HCT116 (cell line): Measurements from ENCODE around the gene KCMF1. TPM values are rescaled to one million over a fixed set of nuclear protein-coding genes. Genes with fewer than 3 reads are reported as not detected.

Source experiments
- ATAC-seq: fragments of 200-7000 bp; cut with Tn5 transposase; 2 replicates; pipeline ENCODE4 v1.9.1; 2020; ENCODE audit warnings: mild to moderate bottlenecking, moderate library complexity
- BruUV-seq: library from RNA; stranded (reverse); fragments of 400-500 nt; replicated peaks from 2 replicates; lab custom pipeline; 2021; lab: Mats Ljungman, UMichigan
- CTCF ChIA-PET: fragments of 300-600 bp; sonication (Branson Sonifier 250); formaldehyde crosslinking; loops from one replicate; lab custom pipeline; 2021; ENCODE audit warnings: antibody characterized with exemption; lab: Charles Lee
- POLR2A ChIA-PET: fragments of 300-600, 350-600 bp; sonication (Branson Sonifier 250); formaldehyde crosslinking; loops from one replicate; lab custom pipeline; 2021; ENCODE audit warnings: antibody characterized with exemption; lab: Charles Lee
- RAD21 ChIA-PET, 2 experiments: fragments of 300-600 bp; sonication (Branson Sonifier 250); formaldehyde crosslinking; loops; one replicate each; lab custom pipeline; 2023; ENCODE audit warnings: low total read pairs in 2 of 2; ENCODE audit not compliant: uncharacterized antibody in 2 of 2, unreplicated experiment in 2 of 2, low non-redundant PET in 1 of 2; lab: Charles Lee
- DNase-seq: peaks from one replicate; pipeline ENCODE4 v3.0.0-alpha.2; 2010; ENCODE audit warnings: low read depth, low spot score
- H2AFZ ChIP-seq: fragments of 200-600 bp; shearing (Covaris generic), sonication (generic); 2 replicates; pipeline ENCODE4 v1.6.1; 2017; ENCODE audit warnings: low read depth, mixed run types, mixed read lengths, antibody characterized with exemption, low read length; ENCODE audit not compliant: poor library complexity, severe bottlenecking
- H3K27ac ChIP-seq: 2 replicates; pipeline ENCODE4 v1.5.1; 2012; ENCODE audit warnings: low read depth, low read length
- H3K27me3 ChIP-seq: fragments of 200-600 bp; sonication (generic); 2 replicates; pipeline ENCODE4 v1.6.1; 2016; ENCODE audit warnings: mixed run types, low read length, mixed read lengths; ENCODE audit not compliant: insufficient read depth
- H3K36me3 ChIP-seq, 2 experiments: fragments of 200-500 bp in 1 of 2; fragments of 200-600 bp in 1 of 2; sonication (Bioruptor generic) in 1 of 2; sonication (generic) in 1 of 2; 2 replicates each; pipeline versions ENCODE4 v1.5.1 to v1.6.1; 2014 to 2016; ENCODE audit warnings: low read length in 2 of 2, inconsistent platforms in 1 of 2, mixed read lengths in 1 of 2, mixed run types in 1 of 2; ENCODE audit not compliant: insufficient read depth in 2 of 2, control insufficient read depth in 1 of 2
- H3K4me1 ChIP-seq, 2 experiments: fragments of 200-600 bp in 1 of 2; sonication (generic) in 1 of 2; 2 replicates each; pipeline versions ENCODE4 v1.5.1 to v1.6.1; 2012 to 2017; ENCODE audit warnings: low read length in 2 of 2, inconsistent platforms in 1 of 2, mild to moderate bottlenecking in 1 of 2, mixed read lengths in 1 of 2, mixed run types in 1 of 2, moderate library complexity in 1 of 2; ENCODE audit not compliant: insufficient read depth in 2 of 2, control insufficient read depth in 1 of 2
- H3K4me2 ChIP-seq: fragments of 200-600 bp; sonication (generic); 2 replicates; pipeline ENCODE4 v1.6.1; 2017; ENCODE audit warnings: mixed run types, low read length, mixed read lengths
- H3K4me3 ChIP-seq, 2 experiments: fragments of 200-600 bp in 1 of 2; sonication (generic) in 1 of 2; replicated peaks in 1 of 2; 2 replicates each; pipeline ENCODE4 v1.5.1; 2011 to 2016; ENCODE audit warnings: low read length in 2 of 2, control low read depth in 1 of 2, low read depth in 1 of 2, mild to moderate bottlenecking in 1 of 2, mixed read lengths in 1 of 2, mixed run types in 1 of 2
- H3K79me2 ChIP-seq: fragments of 200-600 bp; sonication (generic); 2 replicates; pipeline ENCODE4 v1.6.1; 2017; ENCODE audit warnings: mild to moderate bottlenecking, mixed run types, low read length, moderate library complexity, mixed read lengths; ENCODE audit not compliant: insufficient read depth
- H3K9ac ChIP-seq: fragments of 200-600 bp; sonication (generic); 2 replicates; pipeline ENCODE4 v1.6.1; 2016; ENCODE audit warnings: low read length, mixed read lengths
- H3K9me2 ChIP-seq: fragments of 200-600 bp; sonication (generic), shearing (Covaris generic); 2 replicates; pipeline ENCODE4 v1.6.1; 2017; ENCODE audit warnings: mixed run types, mild to moderate bottlenecking, moderate library complexity; ENCODE audit not compliant: insufficient read depth
- H3K9me3 ChIP-seq, 2 experiments: fragments of 200-500 bp in 1 of 2; fragments of 200-600 bp in 1 of 2; sonication (Bioruptor generic) in 1 of 2; sonication (generic) in 1 of 2; 2 replicates each; pipeline ENCODE4 v1.6.1; 2014 to 2017; ENCODE audit warnings: low read length in 2 of 2, mixed read lengths in 2 of 2, inconsistent platforms in 1 of 2, low read depth in 1 of 2, mild to moderate bottlenecking in 1 of 2, mixed run types in 1 of 2, moderate library complexity in 1 of 2; ENCODE audit not compliant: control insufficient read depth in 1 of 2, insufficient read depth in 1 of 2
- H4K20me1 ChIP-seq: fragments of 200-600 bp; sonication (generic), shearing (Covaris generic); 2 replicates; pipeline ENCODE4 v1.6.1; 2017; ENCODE audit warnings: mixed run types, mild to moderate bottlenecking, moderate library complexity; ENCODE audit not compliant: insufficient read depth
- CBX3 ChIP-seq: IDR thresholded peaks from 2 replicates; pipeline ENCODE4 v1.6.1; 2012; ENCODE audit warnings: low read depth
- CEBPB ChIP-seq: IDR thresholded peaks from 2 replicates; pipeline ENCODE4 v1.6.1; 2012; ENCODE audit warnings: low read depth
- EGR1 ChIP-seq: IDR thresholded peaks from 2 replicates; pipeline ENCODE4 v1.6.1; 2012; ENCODE audit warnings: low read depth
- ELF1 ChIP-seq: IDR thresholded peaks from 2 replicates; pipeline ENCODE4 v1.6.1; 2012; ENCODE audit warnings: low read depth, borderline replicate concordance
- EZH2 ChIP-seq: fragments of 200-600 bp; sonication (generic); IDR thresholded peaks from 2 replicates; pipeline ENCODE4 v1.6.1; 2017; ENCODE audit warnings: antibody characterized with exemption, mixed run types
- EZH2phosphoT487 ChIP-seq: fragments of 200-600 bp; IDR thresholded peaks from 2 replicates; pipeline ENCODE4 v1.6.1; 2018; ENCODE audit warnings: antibody characterized with exemption, borderline replicate concordance
- JUND ChIP-seq: IDR thresholded peaks from 2 replicates; pipeline ENCODE4 v1.6.1; 2012
- POLR2A ChIP-seq: IDR thresholded peaks from 2 replicates; pipeline ENCODE4 v1.7.0; 2011; ENCODE audit warnings: borderline replicate concordance; ENCODE audit not compliant: insufficient read depth, insufficient read length; ENCODE audit errors: extremely low read depth
- POLR2AphosphoS5 ChIP-seq: IDR thresholded peaks from 2 replicates; pipeline ENCODE4 v1.6.1; 2011; ENCODE audit warnings: mild to moderate bottlenecking, low read depth, low read length, moderate library complexity
- RAD21 ChIP-seq: IDR thresholded peaks from 2 replicates; pipeline ENCODE4 v1.6.1; 2012; ENCODE audit warnings: low read depth, mild to moderate bottlenecking
- SIN3A ChIP-seq: IDR thresholded peaks from 2 replicates; pipeline ENCODE4 v1.6.1; 2012; ENCODE audit warnings: low read depth
- SP1 ChIP-seq: IDR thresholded peaks from 2 replicates; pipeline ENCODE4 v1.6.1; 2012; ENCODE audit warnings: low read depth
- SRF ChIP-seq: IDR thresholded peaks from 2 replicates; pipeline ENCODE4 v1.6.1; 2012; ENCODE audit warnings: low read depth
- TCF7L2 ChIP-seq: IDR thresholded peaks from 2 replicates; pipeline ENCODE4 v1.7.0; 2011; ENCODE audit warnings: borderline replicate concordance, inconsistent platforms; ENCODE audit not compliant: insufficient read depth, insufficient read length; ENCODE audit errors: extremely low read depth
- ZFX ChIP-seq: fragments of 450-650 bp; IDR thresholded peaks from 2 replicates; pipeline ENCODE4 v1.6.1; 2017
- intact Hi-C: fragments of 100-400 bp; cut with micrococcal nuclease; formaldehyde crosslinking; loops from 2 replicates; pipeline ENCODE4 v1.10.0; 2022
- total RNA-seq: library from RNA; stranded (reverse); gene quantifications from one replicate; pipeline ENCODE4 v1.2.1, GENCODE V29; 2021; ENCODE audit not compliant: unreplicated experiment
- TF ChIP-seq, protein P1 (sequence below), 3 experiments: fragments of 200-600 bp in 1 of 3; sonication (generic) in 1 of 3; IDR thresholded peaks in 2 of 3; conservative IDR thresholded peaks in 1 of 3; 2 replicates each; pipeline ENCODE4 v1.5.1; 2012 to 2017; ENCODE audit warnings: low read depth in 2 of 3, low read length in 2 of 3, antibody characterized with exemption in 1 of 3, borderline replicate concordance in 1 of 3, control low read depth in 1 of 3, mild to moderate bottlenecking in 1 of 3, mixed read lengths in 1 of 3, mixed run types in 1 of 3, moderate library complexity in 1 of 3; ENCODE audit not compliant: insufficient read depth in 1 of 3
- TF ChIP-seq, protein P2 (sequence below): IDR thresholded peaks from 2 replicates; pipeline ENCODE4 v1.6.1; 2012; ENCODE audit warnings: low read depth
- TF ChIP-seq, protein P3 (sequence below): IDR thresholded peaks from 2 replicates; pipeline ENCODE4 v1.6.1; 2012
- TF ChIP-seq, protein P4 (sequence below): IDR thresholded peaks from 2 replicates; pipeline ENCODE4 v1.6.1; 2012

KCMF1 gene
- total RNA-seq, 1 experiment from 2014 or later = 119 TPM

DNA sequence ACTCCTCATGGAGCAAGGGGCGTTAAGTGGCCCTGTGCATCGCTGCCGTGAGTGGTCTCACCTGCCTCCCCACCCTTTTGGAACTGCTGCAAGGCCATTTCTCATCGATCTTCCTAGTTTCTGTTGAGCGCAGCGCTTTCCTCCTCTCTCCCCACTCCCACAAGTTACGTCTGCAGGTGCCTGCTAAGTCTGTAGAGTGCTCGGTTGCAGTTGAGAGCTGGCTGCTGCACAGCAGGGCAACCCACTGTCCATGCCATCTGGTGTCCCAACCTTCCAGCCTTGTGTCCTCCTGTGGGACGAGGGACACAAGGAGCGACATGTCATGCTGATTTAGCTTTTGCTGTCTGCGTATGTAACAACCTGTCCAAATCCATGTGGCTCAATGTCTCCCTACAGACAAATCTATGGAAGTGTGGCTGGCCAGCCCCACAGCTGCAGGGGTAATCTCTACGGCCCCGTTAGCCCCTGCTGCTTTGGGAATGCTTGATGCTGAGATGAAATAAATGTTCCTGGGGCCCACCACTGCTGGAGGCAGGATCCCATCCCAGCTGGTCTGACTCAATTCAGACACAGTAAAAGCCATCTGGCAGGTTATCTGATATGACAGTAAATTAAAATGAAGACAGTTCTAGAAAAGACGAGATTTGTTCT, 94.1 kb downstream of the KCMF1 start:
- Histone ChIP-seq H2AFZ (no peak overlapping the region), H3K9me3 (no peaks in the 10 kb centered on the region)
- RAD21 ChIA-PET = interaction anchor here in 1 of 2 experiments (2.4 kb wide), 1 partner anchor 221 kb away, joined by 13 read pairs; no protein-coding TSS in a partner anchor

More for the DNA sequence above, 94.1 kb downstream of the KCMF1 start:
- peaks cover 2 to 13% of the 10 kb centered on the region in 2 experiments; a peak in 3 of 4 replicates for H3K4me1 ChIP-seq
- ChIA-PET CTCF (interaction anchor here (2.2 to 3.5 kb wide), 3 partner anchors 202 to 234 kb away, joined by 6 to 91 read pairs (median 43); no protein-coding TSS in a partner anchor), POLR2A (no interaction called here)
- no TSS peak for BruUV-seq
- no peak overlapping the region for H3K9ac ChIP-seq
- no peak overlapping the region for H3K27ac ChIP-seq
- no peaks in the 10 kb centered on the region for H3K79me2 ChIP-seq
- intact Hi-C loops = loop anchor here (5.0 kb wide), 1 partner anchor 67 kb away; the partner anchor contains the start of gene TCF7L1
- H4K20me1 ChIP-seq = no peaks in the 10 kb centered on the region
- no peak overlapping the region for H3K4me3 ChIP-seq
- no peak for ATAC-seq
- H3K36me3 ChIP-seq = no peaks in the 10 kb centered on the region
- H3K4me2 ChIP-seq = no peak overlapping the region
- no peaks in the 10 kb centered on the region for H3K27me3 ChIP-seq
- TF ChIP-seq, protein P1, sequence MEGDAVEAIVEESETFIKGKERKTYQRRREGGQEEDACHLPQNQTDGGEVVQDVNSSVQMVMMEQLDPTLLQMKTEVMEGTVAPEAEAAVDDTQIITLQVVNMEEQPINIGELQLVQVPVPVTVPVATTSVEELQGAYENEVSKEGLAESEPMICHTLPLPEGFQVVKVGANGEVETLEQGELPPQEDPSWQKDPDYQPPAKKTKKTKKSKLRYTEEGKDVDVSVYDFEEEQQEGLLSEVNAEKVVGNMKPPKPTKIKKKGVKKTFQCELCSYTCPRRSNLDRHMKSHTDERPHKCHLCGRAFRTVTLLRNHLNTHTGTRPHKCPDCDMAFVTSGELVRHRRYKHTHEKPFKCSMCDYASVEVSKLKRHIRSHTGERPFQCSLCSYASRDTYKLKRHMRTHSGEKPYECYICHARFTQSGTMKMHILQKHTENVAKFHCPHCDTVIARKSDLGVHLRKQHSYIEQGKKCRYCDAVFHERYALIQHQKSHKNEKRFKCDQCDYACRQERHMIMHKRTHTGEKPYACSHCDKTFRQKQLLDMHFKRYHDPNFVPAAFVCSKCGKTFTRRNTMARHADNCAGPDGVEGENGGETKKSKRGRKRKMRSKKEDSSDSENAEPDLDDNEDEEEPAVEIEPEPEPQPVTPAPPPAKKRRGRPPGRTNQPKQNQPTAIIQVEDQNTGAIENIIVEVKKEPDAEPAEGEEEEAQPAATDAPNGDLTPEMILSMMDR (IDR thresholded peaks at IDR 0.05 in 2 of 3, conservative IDR thresholded peaks at IDR 0.05 in 1 of 3; ENCODE audit: borderline replicate concordance in 1 of 3, insufficient read depth in 1 of 3, low read depth in 2 of 3, low read length in 2 of 3) = no peak
- TF ChIP-seq TCF7L2 (no peak), POLR2A (no peak), SRF (no peak), CBX3 (no peak), RAD21 (no peak), EGR1 (no peak), POLR2AphosphoS5 (no peak), SIN3A (no peak), SP1 (no peak), ZFX (no peak), CEBPB (no peak), EZH2 (no peak), EZH2phosphoT487 (no peak), ELF1 (no peak), JUND (no peak)
- TF ChIP-seq, protein P2, sequence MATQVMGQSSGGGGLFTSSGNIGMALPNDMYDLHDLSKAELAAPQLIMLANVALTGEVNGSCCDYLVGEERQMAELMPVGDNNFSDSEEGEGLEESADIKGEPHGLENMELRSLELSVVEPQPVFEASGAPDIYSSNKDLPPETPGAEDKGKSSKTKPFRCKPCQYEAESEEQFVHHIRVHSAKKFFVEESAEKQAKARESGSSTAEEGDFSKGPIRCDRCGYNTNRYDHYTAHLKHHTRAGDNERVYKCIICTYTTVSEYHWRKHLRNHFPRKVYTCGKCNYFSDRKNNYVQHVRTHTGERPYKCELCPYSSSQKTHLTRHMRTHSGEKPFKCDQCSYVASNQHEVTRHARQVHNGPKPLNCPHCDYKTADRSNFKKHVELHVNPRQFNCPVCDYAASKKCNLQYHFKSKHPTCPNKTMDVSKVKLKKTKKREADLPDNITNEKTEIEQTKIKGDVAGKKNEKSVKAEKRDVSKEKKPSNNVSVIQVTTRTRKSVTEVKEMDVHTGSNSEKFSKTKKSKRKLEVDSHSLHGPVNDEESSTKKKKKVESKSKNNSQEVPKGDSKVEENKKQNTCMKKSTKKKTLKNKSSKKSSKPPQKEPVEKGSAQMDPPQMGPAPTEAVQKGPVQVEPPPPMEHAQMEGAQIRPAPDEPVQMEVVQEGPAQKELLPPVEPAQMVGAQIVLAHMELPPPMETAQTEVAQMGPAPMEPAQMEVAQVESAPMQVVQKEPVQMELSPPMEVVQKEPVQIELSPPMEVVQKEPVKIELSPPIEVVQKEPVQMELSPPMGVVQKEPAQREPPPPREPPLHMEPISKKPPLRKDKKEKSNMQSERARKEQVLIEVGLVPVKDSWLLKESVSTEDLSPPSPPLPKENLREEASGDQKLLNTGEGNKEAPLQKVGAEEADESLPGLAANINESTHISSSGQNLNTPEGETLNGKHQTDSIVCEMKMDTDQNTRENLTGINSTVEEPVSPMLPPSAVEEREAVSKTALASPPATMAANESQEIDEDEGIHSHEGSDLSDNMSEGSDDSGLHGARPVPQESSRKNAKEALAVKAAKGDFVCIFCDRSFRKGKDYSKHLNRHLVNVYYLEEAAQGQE = no peak
- TF ChIP-seq, protein P3, sequence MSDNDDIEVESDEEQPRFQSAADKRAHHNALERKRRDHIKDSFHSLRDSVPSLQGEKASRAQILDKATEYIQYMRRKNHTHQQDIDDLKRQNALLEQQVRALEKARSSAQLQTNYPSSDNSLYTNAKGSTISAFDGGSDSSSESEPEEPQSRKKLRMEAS = no peak
- TF ChIP-seq, protein P4, sequence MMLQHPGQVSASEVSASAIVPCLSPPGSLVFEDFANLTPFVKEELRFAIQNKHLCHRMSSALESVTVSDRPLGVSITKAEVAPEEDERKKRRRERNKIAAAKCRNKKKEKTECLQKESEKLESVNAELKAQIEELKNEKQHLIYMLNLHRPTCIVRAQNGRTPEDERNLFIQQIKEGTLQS = no peak
- H3K9me2 ChIP-seq = no peaks in the 10 kb centered on the region
- DNase-seq = no peak
